B cell (primary cell): ENCODE data around the gene CNGA1. TPM values are rescaled to one million over a fixed set of nuclear protein-coding genes. Genes with fewer than 3 reads are reported as not detected.

Source experiments
- ATAC-seq: fragments of 200-7000 bp; cut with Tn5 transposase; one replicate; pipeline ENCODE4 v1.10.0; 2021; ENCODE audit warnings: low read depth, mild to moderate bottlenecking, moderate number of reproducible peaks, moderate library complexity
- CTCF ChIA-PET: fragments of 350-600 bp; sonication (Branson Sonifier 250); formaldehyde crosslinking; loops from one replicate; lab custom pipeline; 2021; ENCODE audit warnings: antibody characterized with exemption, inconsistent platforms; lab: Charles Lee
- POLR2A ChIA-PET: fragments of 350-600 bp; sonication (Branson Sonifier 250); formaldehyde crosslinking; loops from one replicate; lab custom pipeline; 2021; ENCODE audit warnings: antibody characterized with exemption; lab: Charles Lee
- DNase-seq: peaks from one replicate; pipeline ENCODE4 v3.0.0; 2013
- H2AFZ ChIP-seq: 2 replicates; pipeline ENCODE4 v1.6.1; 2012; ENCODE audit warnings: mild to moderate bottlenecking, low read depth, low read length; ENCODE audit not compliant: insufficient read depth, poor library complexity, severe bottlenecking
- H3K27ac ChIP-seq, 2 donors: 1 replicate in 1 of 2; 2 replicates in 1 of 2; pipeline ENCODE4 v1.5.1; 2012 to 2013; ENCODE audit warnings: low read length in 2 of 2, mild to moderate bottlenecking in 2 of 2, moderate library complexity in 1 of 2
- H3K27me3 ChIP-seq, 4 experiments: fragments of 200-600 bp in 1 of 4; sonication (generic) in 1 of 4; replicated peaks in 1 of 4; 1 replicate in 2 of 4; 2 replicates in 2 of 4; pipeline versions ENCODE4 v1.6.1 to v1.7.0; 2013 to 2016; ENCODE audit warnings: low read length in 3 of 4, mild to moderate bottlenecking in 2 of 4, mixed read lengths in 1 of 4, moderate library complexity in 1 of 4; ENCODE audit not compliant: insufficient read depth in 4 of 4, control insufficient read depth in 3 of 4; ENCODE audit errors: control extremely low read depth in 1 of 4
- H3K36me3 ChIP-seq, 2 experiments: replicated peaks in 1 of 2; 1 replicate in 1 of 2; 2 replicates in 1 of 2; pipeline versions ENCODE4 v1.6.1 to v1.7.1; 2013; ENCODE audit warnings: low read length in 1 of 2; ENCODE audit not compliant: insufficient read depth in 2 of 2, control insufficient read depth in 1 of 2; ENCODE audit errors: control extremely low read depth in 1 of 2, extremely low read depth in 1 of 2
- H3K4me1 ChIP-seq, 2 donors: fragments of 200-600 bp in 1 of 2; sonication (generic) in 1 of 2; 1 replicate in 1 of 2; 2 replicates in 1 of 2; pipeline versions ENCODE4 v1.5.1 to v1.6.1; 2013 to 2017; ENCODE audit warnings: low read length in 2 of 2; ENCODE audit not compliant: control insufficient read depth in 2 of 2, insufficient read depth in 2 of 2
- H3K4me2 ChIP-seq: replicated peaks from 2 replicates; pipeline ENCODE3; 2012; ENCODE audit warnings: mild to moderate bottlenecking, low read depth, low read length; ENCODE audit not compliant: poor library complexity, severe bottlenecking
- H3K4me3 ChIP-seq, 5 experiments: fragments of 200-600 bp in 1 of 5; sonication (generic) in 1 of 5; 1 replicate in 3 of 5; 2 replicates in 2 of 5; pipeline versions ENCODE4 v1.5.1 to v1.7.0; 2011 to 2016; ENCODE audit warnings: low read length in 4 of 5, mild to moderate bottlenecking in 4 of 5, low read depth in 2 of 5, control low read depth in 1 of 5, moderate library complexity in 1 of 5; ENCODE audit not compliant: insufficient read depth in 1 of 5; ENCODE audit errors: control extremely low read depth in 1 of 5, extremely low read depth in 1 of 5
- H3K79me2 ChIP-seq: fragments of 200-600 bp; sonication (generic); one replicate; pipeline ENCODE4 v1.6.0; 2016; ENCODE audit warnings: low read length; ENCODE audit not compliant: control insufficient read depth, insufficient read depth
- H3K9ac ChIP-seq: fragments of 200-600 bp; sonication (generic); 2 replicates; pipeline ENCODE4 v1.6.1; 2017; ENCODE audit warnings: mild to moderate bottlenecking, low read length, moderate library complexity
- H3K9me3 ChIP-seq, 3 donors: one replicate each; pipeline versions ENCODE4 v1.6.1 to v1.7.1; 2013; ENCODE audit warnings: low read length in 2 of 3; ENCODE audit not compliant: control insufficient read depth in 2 of 3, insufficient read depth in 1 of 3; ENCODE audit errors: control extremely low read depth in 1 of 3
- H4K20me1 ChIP-seq: 2 replicates; pipeline ENCODE4 v1.6.0; 2012; ENCODE audit warnings: mild to moderate bottlenecking, low read length; ENCODE audit not compliant: insufficient read depth, control insufficient read depth, poor library complexity, severe bottlenecking
- H3K27ac Mint-ChIP-seq: one replicate; pipeline ENCODE4 v1.8.0; 2021; ENCODE audit warnings: mixed read lengths
- H3K27me3 Mint-ChIP-seq: one replicate; pipeline ENCODE4 v1.8.0; 2021; ENCODE audit warnings: mixed read lengths
- H3K4me1 Mint-ChIP-seq: one replicate; pipeline ENCODE4 v1.8.0; 2021; ENCODE audit warnings: mixed read lengths
- H3K4me3 Mint-ChIP-seq: one replicate; pipeline ENCODE4 v1.8.0; 2021; ENCODE audit warnings: mixed read lengths
- H3K9me3 Mint-ChIP-seq: one replicate; pipeline ENCODE4 v1.8.0; 2022; ENCODE audit warnings: mixed read lengths; ENCODE audit not compliant: insufficient read depth
- EZH2 ChIP-seq: IDR thresholded peaks from 2 replicates; pipeline ENCODE4 v1.6.1; 2012; ENCODE audit warnings: borderline replicate concordance, low read depth, mild to moderate bottlenecking, moderate library complexity, low read length; ENCODE audit not compliant: insufficient read depth, poor library complexity, severe bottlenecking
- WGBS: methylation state at CpG from one replicate; pipeline ENCODE4 v1.1.5; 2013; ENCODE audit warnings: missing lambda C conversion rate; ENCODE audit not compliant: insufficient coverage; 5-methylcytosine and 5-hydroxymethylcytosine counted together
- intact Hi-C: fragments of 100-400 bp; cut with micrococcal nuclease; formaldehyde crosslinking; loops from one replicate; pipeline ENCODE4 v1.10.0; 2022
- polyA plus RNA-seq: library from polyadenylated mRNA; depleted of rRNA; stranded (reverse); fragments of >200 nt; gene quantifications from 2 replicates; pipeline ENCODE4 v1.2.3, GENCODE V29; 2012
- total RNA-seq, 2 donors: library from RNA; stranded (reverse); fragments of 120-200 nt in 1 of 2; gene quantifications; 1 replicate in 1 of 2; 2 replicates in 1 of 2; pipeline versions ENCODE4 v1.2.3 to v1.2.4, GENCODE V29; 2013 to 2022
- TF ChIP-seq, protein P1 (sequence below): fragments of 200-600 bp; IDR thresholded peaks from one replicate; pipeline ENCODE4 v1.8.0; 2022; ENCODE audit warnings: antibody characterized with exemption, mild to moderate bottlenecking

The CNGA1 gene
- total and polyA plus RNA-seq, 2 donors (not counting 1 experiment from before 2014, with no cell fraction given), result not detected

DNA sequence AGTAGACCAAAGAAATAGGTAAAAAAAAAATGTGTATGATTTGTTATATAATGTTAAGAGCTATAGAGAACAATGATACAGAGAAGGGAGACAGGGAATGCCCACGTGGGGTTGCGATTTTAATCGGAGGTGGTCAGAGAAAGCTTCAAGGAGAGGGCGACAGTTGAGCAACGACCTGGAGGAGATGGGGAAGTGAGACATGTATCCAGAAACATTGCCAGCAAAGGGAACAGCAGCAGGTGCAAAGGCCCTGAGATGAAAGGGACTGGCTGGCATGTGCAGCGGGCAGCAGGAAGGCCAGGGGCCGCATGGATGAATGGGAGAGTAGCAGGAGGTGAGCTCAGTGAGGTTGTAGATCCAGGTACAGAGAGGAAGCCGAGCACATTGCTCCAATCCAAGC is 33.0 kb upstream of the CNGA1 start:
- TF ChIP-seq, protein P1, sequence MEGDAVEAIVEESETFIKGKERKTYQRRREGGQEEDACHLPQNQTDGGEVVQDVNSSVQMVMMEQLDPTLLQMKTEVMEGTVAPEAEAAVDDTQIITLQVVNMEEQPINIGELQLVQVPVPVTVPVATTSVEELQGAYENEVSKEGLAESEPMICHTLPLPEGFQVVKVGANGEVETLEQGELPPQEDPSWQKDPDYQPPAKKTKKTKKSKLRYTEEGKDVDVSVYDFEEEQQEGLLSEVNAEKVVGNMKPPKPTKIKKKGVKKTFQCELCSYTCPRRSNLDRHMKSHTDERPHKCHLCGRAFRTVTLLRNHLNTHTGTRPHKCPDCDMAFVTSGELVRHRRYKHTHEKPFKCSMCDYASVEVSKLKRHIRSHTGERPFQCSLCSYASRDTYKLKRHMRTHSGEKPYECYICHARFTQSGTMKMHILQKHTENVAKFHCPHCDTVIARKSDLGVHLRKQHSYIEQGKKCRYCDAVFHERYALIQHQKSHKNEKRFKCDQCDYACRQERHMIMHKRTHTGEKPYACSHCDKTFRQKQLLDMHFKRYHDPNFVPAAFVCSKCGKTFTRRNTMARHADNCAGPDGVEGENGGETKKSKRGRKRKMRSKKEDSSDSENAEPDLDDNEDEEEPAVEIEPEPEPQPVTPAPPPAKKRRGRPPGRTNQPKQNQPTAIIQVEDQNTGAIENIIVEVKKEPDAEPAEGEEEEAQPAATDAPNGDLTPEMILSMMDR, result no peak
- TF ChIP-seq EZH2, result no peak
- H3K79me2 ChIP-seq, result no peaks in the 10 kb centered on the region
- no peak overlapping the region for H2AFZ ChIP-seq
- ChIA-PET CTCF (interaction anchor here (6.4 to 7.4 kb wide), 2 partner anchors 14 to 36 kb away, joined by 66 to 86 read pairs; no protein-coding TSS in a partner anchor), POLR2A (no interaction called here)
- peaks cover 0 to 41% (median 18%) of the 10 kb centered on the region in 4 experiments for H3K27me3 ChIP-seq
- peaks cover 38 to 41% of the 10 kb centered on the region in 2 donors for H3K4me1 ChIP-seq
- intact Hi-C loops, result loop anchor here (5.0 to 10.0 kb wide), 4 partner anchors 37 to 293 kb away; partner anchors contain the start of genes NFXL1 and SLAIN2
- no peak for DNase-seq
- H3K27me3 Mint-ChIP-seq, result peaks cover 38% of the 10 kb centered on the region
- H3K27ac Mint-ChIP-seq, result no peak overlapping the region
- no peak overlapping the region for H3K27ac ChIP-seq
- ATAC-seq, result no peak
- H3K9ac ChIP-seq, result no peak overlapping the region
- H3K4me1 Mint-ChIP-seq, result peaks cover 41% of the 10 kb centered on the region
- peaks cover 7% of the 10 kb centered on the region for H4K20me1 ChIP-seq
- H3K4me2 ChIP-seq, result no peak overlapping the region
- no peaks in the 10 kb centered on the region for H3K9me3 Mint-ChIP-seq
- WGBS, result 81% methylated on average over 7 of the region's 8 CpGs
- H3K36me3 ChIP-seq, result no peaks in the 10 kb centered on the region
- no peak overlapping the region for H3K4me3 ChIP-seq
- H3K4me3 Mint-ChIP-seq, result no peak overlapping the region
- H3K9me3 ChIP-seq, result peaks cover 0 to 4% (median 0%) of the 10 kb centered on the region in 3 donors

DNA sequence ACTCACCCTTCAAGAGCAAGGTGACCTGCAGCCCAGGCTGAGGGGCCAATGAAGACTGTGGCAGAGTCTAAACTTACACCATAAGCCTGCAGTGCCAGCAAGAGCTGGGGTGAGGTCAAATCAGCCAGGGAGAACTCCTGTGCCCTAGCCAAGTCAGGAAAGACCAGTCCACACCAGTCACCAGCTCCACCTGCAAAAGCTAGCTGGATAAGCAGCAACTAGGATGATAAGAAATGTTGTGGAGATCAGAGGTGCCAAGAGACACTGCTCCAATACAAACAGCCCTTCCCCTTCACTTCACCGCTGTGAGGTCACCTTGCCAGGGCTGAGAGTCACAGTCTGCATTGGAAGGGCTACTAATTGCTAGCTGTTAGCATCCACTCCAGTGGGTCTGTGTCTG is 31.4 kb upstream of the CNGA1 start:
- DNase-seq (peak; percentile 54), ATAC-seq (peak; percentile 43)
- Histone ChIP-seq H3K79me2 (no peaks in the 10 kb centered on the region), H2AFZ (no peak overlapping the region), H3K4me3 (peak overlapping the region in 1 of 5 experiments; percentile 31), H3K9me3 (peaks cover 0 to 4% (median 0%) of the 10 kb centered on the region in 3 donors), H3K36me3 (no peaks in the 10 kb centered on the region), H3K27me3 (peaks cover 0 to 41% (median 19%) of the 10 kb centered on the region in 4 experiments), H3K4me1 (peaks cover 54 to 56% of the 10 kb centered on the region in 2 donors), H4K20me1 (peaks cover 7% of the 10 kb centered on the region), H3K4me2 (peak overlapping the region; percentile 72), H3K27ac (no peak overlapping the region), H3K9ac (no peak overlapping the region)
- H3K27ac Mint-ChIP-seq, result peak overlapping the region; percentile 13
- no CpG with 5 or more reads among the region's 1 CpG for WGBS
- TF ChIP-seq, protein P1, result no peak
- no peak for TF ChIP-seq EZH2
- H3K4me1 Mint-ChIP-seq, result peaks cover 54% of the 10 kb centered on the region
- POLR2A ChIA-PET, result interaction anchor here (0.7 kb wide), 1 partner anchor 14 kb away, joined by 3 read pairs; no protein-coding TSS in a partner anchor
- H3K9me3 Mint-ChIP-seq, result no peaks in the 10 kb centered on the region
- peaks cover 47% of the 10 kb centered on the region for H3K27me3 Mint-ChIP-seq
- intact Hi-C loops, result loop anchor here (1.0 to 10.0 kb wide), 6 partner anchors 11 to 294 kb away; partner anchors contain the start of genes NFXL1, SLAIN2 and TEC
- CTCF ChIA-PET, result interaction anchor here (0.6 to 7.4 kb wide), 5 partner anchors 12 to 242 kb away, joined by 3 to 86 read pairs (median 3); no protein-coding TSS in a partner anchor
- H3K4me3 Mint-ChIP-seq, result peak overlapping the region; percentile 62
